HEK293 (cell line): ENCODE data around the gene ZSWIM7.

Experiments used
- CTCF ChIA-PET: fragments of 350-600 bp; formaldehyde crosslinking; extraction: SDS; loops from one replicate; lab custom pipeline; 2021; ENCODE audit warnings: antibody characterized with exemption; lab: Yijun Ruan, JAX
- POLR2A ChIA-PET: fragments of 300-600 bp; formaldehyde crosslinking; extraction: SDS; loops from one replicate; lab custom pipeline; 2020; ENCODE audit warnings: antibody characterized with exemption, inconsistent platforms; lab: Yijun Ruan, JAX
- H3K27ac ChIP-seq: fragments of 200-500 bp; sonication (Bioruptor generic); 2 replicates; pipeline ENCODE4 v1.5.1; 2014; ENCODE audit warnings: low read depth, low read length, control low read depth, inconsistent platforms; ENCODE audit errors: extremely low read depth
- H3K36me3 ChIP-seq, 2 experiments: fragments of 200-500 bp in 1 of 2; sonication (Bioruptor generic) in 1 of 2; 1 replicate in 1 of 2; 2 replicates in 1 of 2; pipeline ENCODE4 v1.5.1; 2014 to 2017; ENCODE audit warnings: inconsistent platforms in 2 of 2, low read length in 2 of 2; ENCODE audit not compliant: control insufficient read depth in 2 of 2, insufficient read depth in 1 of 2
- H3K4me1 ChIP-seq: fragments of 200-500 bp; sonication (Bioruptor generic); 2 replicates; pipeline ENCODE4 v1.5.1; 2014; ENCODE audit warnings: mild to moderate bottlenecking, low read length, inconsistent platforms; ENCODE audit not compliant: control insufficient read depth, insufficient read depth
- H3K4me3 ChIP-seq: 2 replicates; pipeline ENCODE4 v1.5.1; 2011; ENCODE audit warnings: low read depth, mild to moderate bottlenecking, control low read depth, low read length, moderate library complexity
- H3K9me3 ChIP-seq: fragments of 200-500 bp; sonication (Bioruptor generic); 2 replicates; pipeline ENCODE4 v1.5.1; 2014; ENCODE audit warnings: low read depth, low read length, inconsistent platforms; ENCODE audit not compliant: control insufficient read depth, insufficient read depth
- BCL11A ChIP-seq: fragments of 450-650 bp; formaldehyde crosslinking; IDR thresholded peaks from 2 replicates; pipeline ENCODE4 v1.5.1; 2016; ENCODE audit warnings: low read depth, missing biosample characterization, missing genetic modification characterization
- FEZF1 ChIP-seq: fragments of 450-650 bp; formaldehyde crosslinking; IDR thresholded peaks from 2 replicates; pipeline ENCODE4 v1.5.1; 2016; ENCODE audit warnings: missing biosample characterization, missing genetic modification characterization
- GLIS1 ChIP-seq: fragments of 450-650 bp; formaldehyde crosslinking; IDR thresholded peaks from 2 replicates; pipeline ENCODE4 v1.5.1; 2016; ENCODE audit warnings: missing biosample characterization, missing genetic modification characterization
- KLF10 ChIP-seq: fragments of 450-650 bp; IDR thresholded peaks from 2 replicates; pipeline ENCODE4 v1.5.1; 2018; ENCODE audit warnings: missing biosample characterization, mild to moderate bottlenecking, missing genetic modification characterization
- SETDB1 ChIP-seq: IDR thresholded peaks from one replicate; pipeline ENCODE4 v1.6.1; 2017; ENCODE audit warnings: mild to moderate bottlenecking, low read length, moderate library complexity, mixed read lengths; ENCODE audit not compliant: insufficient read length
- YY1 ChIP-seq: fragments of 450-650 bp; formaldehyde crosslinking; IDR thresholded peaks from 2 replicates; pipeline ENCODE4 v1.5.1; 2018; ENCODE audit warnings: missing biosample characterization, missing genetic modification characterization
- ZEB2 ChIP-seq: fragments of 450-650 bp; formaldehyde crosslinking; IDR thresholded peaks from 2 replicates; pipeline ENCODE4 v1.5.1; 2016; ENCODE audit warnings: missing biosample characterization, missing genetic modification characterization
- ZNF138 ChIP-seq: fragments of 450-650 bp; formaldehyde crosslinking; IDR thresholded peaks from 2 replicates; pipeline ENCODE4 v1.5.1; 2016; ENCODE audit warnings: missing biosample characterization, missing genetic modification characterization, borderline replicate concordance
- ZNF169 ChIP-seq: fragments of 450-650 bp; formaldehyde crosslinking; IDR thresholded peaks from 2 replicates; pipeline ENCODE4 v1.5.1; 2016; ENCODE audit warnings: missing biosample characterization, missing genetic modification characterization
- ZNF223 ChIP-seq: fragments of 450-650 bp; formaldehyde crosslinking; IDR thresholded peaks from 2 replicates; pipeline ENCODE4 v1.5.1; 2016; ENCODE audit warnings: missing biosample characterization, missing genetic modification characterization
- ZNF266 ChIP-seq: fragments of 450-650 bp; formaldehyde crosslinking; IDR thresholded peaks from 2 replicates; pipeline ENCODE4 v1.5.1; 2016; ENCODE audit warnings: missing biosample characterization, missing genetic modification characterization, low read depth
- ZNF48 ChIP-seq: fragments of 450-650 bp; formaldehyde crosslinking; IDR thresholded peaks from 2 replicates; pipeline ENCODE4 v1.5.1; 2016; ENCODE audit warnings: missing biosample characterization, missing genetic modification characterization
- ZNF510 ChIP-seq: fragments of 450-650 bp; formaldehyde crosslinking; IDR thresholded peaks from 2 replicates; pipeline ENCODE4 v1.5.1; 2018; ENCODE audit warnings: mild to moderate bottlenecking, missing genetic modification characterization, missing biosample characterization; ENCODE audit not compliant: insufficient replicate concordance
- ZNF626 ChIP-seq: fragments of 450-650 bp; sonication (Bioruptor Pico); formaldehyde crosslinking; IDR thresholded peaks from 2 replicates; pipeline ENCODE4 v1.5.1; 2018; ENCODE audit warnings: missing biosample characterization, missing genetic modification characterization, inconsistent platforms
- ZNF658 ChIP-seq: fragments of 450-650 bp; formaldehyde crosslinking; IDR thresholded peaks from 2 replicates; pipeline ENCODE4; 2016; ENCODE audit warnings: missing biosample characterization, missing genetic modification characterization
- ZNF707 ChIP-seq: fragments of 450-650 bp; formaldehyde crosslinking; IDR thresholded peaks from 2 replicates; pipeline ENCODE4 v1.5.1; 2016; ENCODE audit warnings: missing biosample characterization, missing genetic modification characterization
- ZNF768 ChIP-seq: fragments of 450-650 bp; formaldehyde crosslinking; IDR thresholded peaks from 2 replicates; pipeline ENCODE4 v1.5.1; 2018; ENCODE audit warnings: missing biosample characterization, mild to moderate bottlenecking, missing genetic modification characterization
- ZNF785 ChIP-seq: fragments of 450-650 bp; formaldehyde crosslinking; IDR thresholded peaks from 2 replicates; pipeline ENCODE4 v1.5.1; 2016; ENCODE audit warnings: missing biosample characterization, missing genetic modification characterization
- ZNF791 ChIP-seq: fragments of 450-650 bp; formaldehyde crosslinking; IDR thresholded peaks from 2 replicates; pipeline ENCODE4 v1.5.1; 2016; ENCODE audit warnings: missing biosample characterization, missing genetic modification characterization
- TF ChIP-seq, protein P1 (sequence below): fragments of 450-650 bp; formaldehyde crosslinking; IDR thresholded peaks from 2 replicates; pipeline ENCODE4 v1.5.1; 2016; ENCODE audit warnings: missing biosample characterization, missing genetic modification characterization
- TF ChIP-seq, protein P2 (sequence below): fragments of 450-650 bp; formaldehyde crosslinking; IDR thresholded peaks from 2 replicates; pipeline ENCODE4 v1.5.1; 2016; ENCODE audit warnings: missing biosample characterization, missing genetic modification characterization
- TF ChIP-seq, protein P3 (sequence below): fragments of 450-650 bp; formaldehyde crosslinking; IDR thresholded peaks from 2 replicates; pipeline ENCODE4 v1.5.1; 2016; ENCODE audit warnings: missing biosample characterization, missing genetic modification characterization
- TF ChIP-seq, protein P4 (sequence below): fragments of 450-650 bp; formaldehyde crosslinking; IDR thresholded peaks from 2 replicates; pipeline ENCODE4 v1.5.1; 2017; ENCODE audit warnings: missing biosample characterization, missing genetic modification characterization

Gene ZSWIM7

DNA sequence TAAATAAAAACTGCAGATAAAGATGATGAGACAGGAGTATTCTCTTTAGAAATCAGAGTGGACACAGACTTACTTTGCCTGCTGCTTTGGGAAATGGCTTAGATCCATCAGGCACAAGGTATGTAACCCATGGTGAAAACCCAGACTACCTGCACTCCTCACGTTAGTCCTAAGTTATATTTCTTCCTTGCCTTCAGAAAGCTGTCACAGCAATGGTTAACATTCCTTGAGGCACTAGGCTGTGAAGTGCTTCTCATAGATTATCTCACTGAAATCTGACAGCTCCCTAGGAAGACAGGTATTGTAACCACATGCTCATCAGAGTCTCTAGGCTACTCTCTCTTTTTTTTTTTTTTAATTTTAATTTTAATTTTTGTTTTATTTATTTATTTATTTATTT lies 20.9 kb downstream of the ZSWIM7 start (continued):
- TF ChIP-seq, protein P1, sequence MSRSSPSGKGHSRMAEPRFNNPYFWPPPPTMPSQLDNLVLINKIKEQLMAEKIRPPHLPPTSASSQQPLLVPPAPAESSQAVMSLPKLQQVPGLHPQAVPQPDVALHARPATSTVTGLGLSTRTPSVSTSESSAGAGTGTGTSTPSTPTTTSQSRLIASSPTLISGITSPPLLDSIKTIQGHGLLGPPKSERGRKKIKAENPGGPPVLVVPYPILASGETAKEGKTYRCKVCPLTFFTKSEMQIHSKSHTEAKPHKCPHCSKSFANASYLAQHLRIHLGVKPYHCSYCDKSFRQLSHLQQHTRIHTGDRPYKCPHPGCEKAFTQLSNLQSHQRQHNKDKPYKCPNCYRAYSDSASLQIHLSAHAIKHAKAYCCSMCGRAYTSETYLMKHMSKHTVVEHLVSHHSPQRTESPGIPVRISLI (tag by site-specific recombination) = no peak
- TF ChIP-seq ZNF169 (tag by site-specific recombination) (no peak), ZNF48 (tag by site-specific recombination) (no peak), BCL11A (tag by site-specific recombination) (no peak)

DNA sequence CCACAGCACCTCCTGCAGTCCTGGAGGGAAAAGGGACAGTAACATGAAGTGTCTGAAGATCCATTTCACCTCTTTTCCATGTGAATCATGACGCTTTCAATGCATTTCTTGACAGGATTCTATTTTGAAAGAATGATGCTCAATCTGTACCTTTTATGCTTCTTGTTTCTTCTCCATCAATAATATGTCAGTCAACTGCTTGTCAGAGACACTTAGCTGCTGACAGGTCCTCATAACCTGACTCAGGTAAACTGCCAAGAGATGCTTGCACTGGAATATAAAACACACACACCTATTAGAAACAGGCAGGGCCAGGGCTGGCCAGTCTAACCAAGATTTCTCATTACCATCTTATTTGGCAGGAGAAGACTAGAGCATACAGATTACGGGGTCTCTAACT lies 21.6 kb downstream of the ZSWIM7 start:
- H3K27ac ChIP-seq = no peak overlapping the region
- no peaks in the 10 kb centered on the region for H3K4me1 ChIP-seq
- ChIA-PET POLR2A (no interaction called here), CTCF (interaction anchor here (0.5 kb wide), 1 partner anchor 60 kb away, joined by 3 read pairs; no protein-coding TSS in a partner anchor)
- H3K4me3 ChIP-seq = no peak overlapping the region
- TF ChIP-seq ZEB2 (tag by site-specific recombination) (no peak), ZNF707 (tag by site-specific recombination) (no peak), ZNF266 (tag by site-specific recombination) (no peak), ZNF223 (no peak), ZNF138 (tag by site-specific recombination) (no peak), ZNF791 (tag by site-specific recombination) (no peak), ZNF510 (tag by site-specific recombination) (no peak), YY1 (tag by site-specific recombination) (no peak), ZNF658 (no peak), GLIS1 (tag by site-specific recombination) (no peak), SETDB1 (no peak), ZNF768 (tag by site-specific recombination) (no peak), ZNF626 (tag by site-specific recombination) (no peak), KLF10 (tag by site-specific recombination) (no peak), FEZF1 (tag by site-specific recombination) (no peak), ZNF785 (tag by site-specific recombination) (no peak)
- TF ChIP-seq, protein P2, sequence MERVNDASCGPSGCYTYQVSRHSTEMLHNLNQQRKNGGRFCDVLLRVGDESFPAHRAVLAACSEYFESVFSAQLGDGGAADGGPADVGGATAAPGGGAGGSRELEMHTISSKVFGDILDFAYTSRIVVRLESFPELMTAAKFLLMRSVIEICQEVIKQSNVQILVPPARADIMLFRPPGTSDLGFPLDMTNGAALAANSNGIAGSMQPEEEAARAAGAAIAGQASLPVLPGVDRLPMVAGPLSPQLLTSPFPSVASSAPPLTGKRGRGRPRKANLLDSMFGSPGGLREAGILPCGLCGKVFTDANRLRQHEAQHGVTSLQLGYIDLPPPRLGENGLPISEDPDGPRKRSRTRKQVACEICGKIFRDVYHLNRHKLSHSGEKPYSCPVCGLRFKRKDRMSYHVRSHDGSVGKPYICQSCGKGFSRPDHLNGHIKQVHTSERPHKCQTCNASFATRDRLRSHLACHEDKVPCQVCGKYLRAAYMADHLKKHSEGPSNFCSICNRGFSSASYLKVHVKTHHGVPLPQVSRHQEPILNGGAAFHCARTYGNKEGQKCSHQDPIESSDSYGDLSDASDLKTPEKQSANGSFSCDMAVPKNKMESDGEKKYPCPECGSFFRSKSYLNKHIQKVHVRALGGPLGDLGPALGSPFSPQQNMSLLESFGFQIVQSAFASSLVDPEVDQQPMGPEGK = no peak
- TF ChIP-seq, protein P3, sequence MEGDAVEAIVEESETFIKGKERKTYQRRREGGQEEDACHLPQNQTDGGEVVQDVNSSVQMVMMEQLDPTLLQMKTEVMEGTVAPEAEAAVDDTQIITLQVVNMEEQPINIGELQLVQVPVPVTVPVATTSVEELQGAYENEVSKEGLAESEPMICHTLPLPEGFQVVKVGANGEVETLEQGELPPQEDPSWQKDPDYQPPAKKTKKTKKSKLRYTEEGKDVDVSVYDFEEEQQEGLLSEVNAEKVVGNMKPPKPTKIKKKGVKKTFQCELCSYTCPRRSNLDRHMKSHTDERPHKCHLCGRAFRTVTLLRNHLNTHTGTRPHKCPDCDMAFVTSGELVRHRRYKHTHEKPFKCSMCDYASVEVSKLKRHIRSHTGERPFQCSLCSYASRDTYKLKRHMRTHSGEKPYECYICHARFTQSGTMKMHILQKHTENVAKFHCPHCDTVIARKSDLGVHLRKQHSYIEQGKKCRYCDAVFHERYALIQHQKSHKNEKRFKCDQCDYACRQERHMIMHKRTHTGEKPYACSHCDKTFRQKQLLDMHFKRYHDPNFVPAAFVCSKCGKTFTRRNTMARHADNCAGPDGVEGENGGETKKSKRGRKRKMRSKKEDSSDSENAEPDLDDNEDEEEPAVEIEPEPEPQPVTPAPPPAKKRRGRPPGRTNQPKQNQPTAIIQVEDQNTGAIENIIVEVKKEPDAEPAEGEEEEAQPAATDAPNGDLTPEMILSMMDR = no peak
- TF ChIP-seq, protein P4, sequence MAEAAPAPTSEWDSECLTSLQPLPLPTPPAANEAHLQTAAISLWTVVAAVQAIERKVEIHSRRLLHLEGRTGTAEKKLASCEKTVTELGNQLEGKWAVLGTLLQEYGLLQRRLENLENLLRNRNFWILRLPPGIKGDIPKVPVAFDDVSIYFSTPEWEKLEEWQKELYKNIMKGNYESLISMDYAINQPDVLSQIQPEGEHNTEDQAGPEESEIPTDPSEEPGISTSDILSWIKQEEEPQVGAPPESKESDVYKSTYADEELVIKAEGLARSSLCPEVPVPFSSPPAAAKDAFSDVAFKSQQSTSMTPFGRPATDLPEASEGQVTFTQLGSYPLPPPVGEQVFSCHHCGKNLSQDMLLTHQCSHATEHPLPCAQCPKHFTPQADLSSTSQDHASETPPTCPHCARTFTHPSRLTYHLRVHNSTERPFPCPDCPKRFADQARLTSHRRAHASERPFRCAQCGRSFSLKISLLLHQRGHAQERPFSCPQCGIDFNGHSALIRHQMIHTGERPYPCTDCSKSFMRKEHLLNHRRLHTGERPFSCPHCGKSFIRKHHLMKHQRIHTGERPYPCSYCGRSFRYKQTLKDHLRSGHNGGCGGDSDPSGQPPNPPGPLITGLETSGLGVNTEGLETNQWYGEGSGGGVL = no peak
- H3K36me3 ChIP-seq = peaks cover 19 to 64% of the 10 kb centered on the region in 2 experiments
- no peaks in the 10 kb centered on the region for H3K9me3 ChIP-seq
